IPS-NIHi7 (cell line): ENCODE measurements around the gene RBM33.

ENCODE experiments used
- DNase-seq: peaks from one replicate; pipeline ENCODE4 v3.0.0; 2012; ENCODE audit warnings: mixed read lengths; ENCODE audit errors: extremely low spot score

Gene RBM33

GRCh38 chr7:155770241-155770640 is 125.8 kb downstream of the RBM33 start:
- no peak for DNase-seq

DNA sequence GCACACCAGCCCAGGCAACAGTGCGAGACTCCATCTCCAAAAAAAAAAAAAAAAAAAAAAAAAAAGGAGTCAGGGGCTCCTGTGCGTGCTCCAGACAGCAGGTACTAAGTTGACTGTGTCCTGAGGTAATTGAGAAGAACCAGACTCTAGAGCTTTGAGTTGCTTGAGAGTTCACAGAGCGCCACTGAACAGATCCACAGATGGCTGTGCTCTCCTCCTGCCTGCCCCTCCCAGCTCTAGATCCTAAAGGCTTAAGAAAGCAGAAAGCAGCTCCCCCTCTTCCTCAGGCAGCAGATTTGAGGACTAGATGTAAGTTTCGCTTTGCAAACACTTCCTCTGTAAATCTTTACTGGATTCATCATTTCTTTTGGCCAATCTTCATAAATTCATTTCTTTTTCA is 129.1 kb downstream of the RBM33 start:
- DNase-seq = no peak

DNA sequence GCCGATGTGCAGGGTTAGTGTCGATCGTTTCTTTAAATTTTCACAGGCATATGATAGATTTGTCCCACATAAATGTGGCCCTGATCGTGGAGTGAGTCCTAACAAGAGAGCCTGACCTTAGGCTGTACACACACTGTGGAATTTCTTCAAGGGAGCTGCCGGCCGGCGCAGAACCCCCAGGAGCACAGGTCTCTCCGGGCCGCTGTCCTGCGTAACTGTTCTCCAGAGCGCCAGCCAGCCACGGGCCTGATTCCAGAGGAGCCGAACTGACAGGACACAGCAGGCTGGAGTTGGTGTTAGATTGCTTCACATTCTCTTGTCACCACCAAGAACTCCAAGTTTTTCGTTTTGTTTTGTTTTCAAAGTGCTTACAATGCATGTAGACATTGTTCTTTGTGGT is 130.5 kb downstream of the RBM33 start:
- DNase-seq = no peak

DNA sequence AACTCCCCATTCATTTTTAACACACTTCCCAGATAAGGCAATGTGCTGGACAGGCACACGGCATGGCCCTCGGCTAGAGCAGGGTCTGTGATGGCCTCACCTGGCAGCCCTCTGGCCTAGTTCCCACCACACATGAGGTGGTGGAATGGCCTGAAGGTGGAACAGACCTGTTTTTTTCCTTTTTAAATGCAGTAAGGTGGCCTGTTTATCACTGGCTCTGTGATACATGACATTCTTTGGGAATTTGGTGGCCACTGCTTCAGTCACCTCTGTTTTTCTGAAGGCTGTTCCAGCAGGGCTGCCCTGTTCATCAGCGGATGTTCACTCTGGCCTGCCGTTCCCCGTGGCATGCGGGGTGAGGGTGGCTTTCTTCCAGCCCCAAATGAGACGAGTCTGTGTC is 131.2 kb downstream of the RBM33 start:
- DNase-seq = no peak

DNA sequence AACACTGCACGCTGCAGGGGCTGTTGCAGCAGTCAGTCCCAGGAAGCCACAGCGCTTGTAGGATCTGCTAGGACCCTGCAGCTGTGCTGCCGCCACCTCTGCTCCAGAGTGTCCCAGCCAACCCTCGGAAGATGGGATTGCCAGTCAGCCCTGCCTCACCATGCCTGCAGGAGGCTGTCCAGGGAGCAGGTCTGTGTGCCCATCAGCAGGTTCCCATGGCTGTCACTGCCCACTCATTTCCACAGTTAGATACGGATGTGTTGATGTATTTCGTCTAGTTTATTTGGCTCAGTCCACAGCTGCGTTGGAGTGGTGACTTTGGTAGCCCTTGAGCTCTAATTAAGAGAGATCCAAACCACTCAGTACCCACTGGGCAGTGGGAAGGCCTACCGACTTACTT is 132.1 kb downstream of the RBM33 start:
- no peak for DNase-seq

DNA sequence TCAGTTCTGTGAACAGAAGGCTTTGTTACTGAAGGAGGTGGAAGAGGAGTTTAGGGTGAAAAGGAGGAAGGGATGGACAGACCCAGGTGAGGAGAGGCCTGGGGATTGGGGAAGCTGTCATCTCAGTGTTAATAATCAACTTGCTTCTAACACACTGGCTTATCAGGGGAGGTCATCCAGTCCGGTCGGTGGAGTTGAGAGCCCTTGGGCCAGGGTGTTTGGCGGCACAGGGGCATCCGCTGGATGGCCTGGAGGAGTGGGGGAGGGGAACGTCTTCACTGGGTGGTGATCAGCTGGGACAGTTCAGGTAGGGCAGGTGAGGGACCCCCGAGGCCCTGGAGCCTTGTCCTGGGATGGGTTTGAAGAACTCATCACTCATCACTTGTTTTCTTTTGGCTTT is 133.9 kb downstream of the RBM33 start:
- no peak for DNase-seq

- DNase-seq = no peak
Observed at GRCh38 chr7:155780884-155781283, 136.4 kb downstream of the RBM33 start.

GRCh38 chr7:155781433-155781832 is 137.0 kb downstream of the RBM33 start:
- no peak for DNase-seq

- DNase-seq = no peak
Observed at GRCh38 chr7:155782466-155782865, 138.0 kb downstream of the RBM33 start.

GRCh38 chr7:155785536-155785935 is 141.1 kb downstream of the RBM33 start:
- no peak for DNase-seq

- no peak for DNase-seq
Observed at GRCh38 chr7:155786491-155786890, 142.0 kb downstream of the RBM33 start.

- DNase-seq = peak; percentile 53
Observed at GRCh38 chr7:155787171-155787851, 142.8 kb downstream of the RBM33 start.

DNA sequence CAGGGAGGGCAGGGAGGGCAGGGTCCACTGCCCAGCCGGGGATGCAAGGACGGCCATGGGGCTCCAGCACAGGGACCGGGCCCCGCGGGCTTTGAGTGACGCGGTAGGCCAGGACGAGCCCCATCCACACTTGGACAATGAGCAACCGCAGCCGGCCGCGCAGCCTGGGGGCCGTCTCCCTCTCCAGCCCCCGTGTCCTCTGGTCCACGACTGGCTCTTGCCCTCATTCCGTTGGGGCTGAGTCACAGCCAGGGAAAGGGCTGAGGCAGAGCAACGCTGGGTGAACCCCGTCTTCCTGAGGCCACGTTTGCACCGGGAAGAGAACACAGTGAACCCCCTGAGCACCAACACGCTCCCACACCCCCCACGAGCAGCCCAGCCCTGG is 144.1 kb downstream of the RBM33 start:
- no peak for DNase-seq

DNA sequence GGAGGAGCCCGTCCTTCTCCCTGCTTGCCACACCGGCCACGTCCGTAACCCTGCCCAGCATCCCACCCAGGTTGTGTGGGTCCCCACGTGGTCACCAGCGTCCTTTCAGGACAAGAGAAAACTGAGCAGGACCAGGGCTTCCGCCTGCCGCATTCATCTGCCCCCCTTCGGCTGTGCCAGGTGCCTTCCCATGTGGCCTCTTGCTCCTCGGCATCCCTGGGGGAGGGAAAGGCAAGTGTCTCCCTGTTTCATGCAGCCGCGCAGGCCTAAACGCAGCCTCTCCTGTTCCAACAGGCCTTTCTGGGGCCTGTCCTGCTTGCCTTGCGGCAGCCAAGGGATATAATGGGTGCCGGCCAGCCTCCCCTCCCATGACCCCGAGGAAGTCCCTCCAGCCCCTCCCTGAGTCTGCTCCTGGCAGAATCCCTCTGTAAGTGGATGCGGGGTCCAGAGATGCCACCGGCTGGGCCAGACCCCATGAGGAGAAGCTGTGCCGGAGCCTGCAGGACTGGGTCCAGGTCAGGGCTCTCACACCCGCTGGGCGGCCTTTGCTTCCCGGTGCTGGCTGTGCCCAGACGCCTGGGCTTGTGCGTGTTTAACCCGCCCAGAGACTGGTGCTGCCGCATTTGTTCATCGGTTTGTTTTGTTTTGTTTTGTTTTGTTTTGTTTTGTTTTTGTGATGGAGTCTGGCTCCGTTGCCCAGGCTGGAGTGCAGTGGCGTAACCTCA is 144.7 kb downstream of the RBM33 start:
- no peak for DNase-seq

- DNase-seq = no peak
Observed at GRCh38 chr7:155790666-155791065, 146.2 kb downstream of the RBM33 start.

- no peak for DNase-seq
Observed at GRCh38 chr7:155791214-155791737, 146.8 kb downstream of the RBM33 start.

GRCh38 chr7:155791836-155792235 is 147.4 kb downstream of the RBM33 start:
- no peak for DNase-seq

GRCh38 chr7:155792315-155792960 is 148.0 kb downstream of the RBM33 start:
- DNase-seq = no peak

GRCh38 chr7:155792999-155793560 is 148.6 kb downstream of the RBM33 start:
- no peak for DNase-seq

DNA sequence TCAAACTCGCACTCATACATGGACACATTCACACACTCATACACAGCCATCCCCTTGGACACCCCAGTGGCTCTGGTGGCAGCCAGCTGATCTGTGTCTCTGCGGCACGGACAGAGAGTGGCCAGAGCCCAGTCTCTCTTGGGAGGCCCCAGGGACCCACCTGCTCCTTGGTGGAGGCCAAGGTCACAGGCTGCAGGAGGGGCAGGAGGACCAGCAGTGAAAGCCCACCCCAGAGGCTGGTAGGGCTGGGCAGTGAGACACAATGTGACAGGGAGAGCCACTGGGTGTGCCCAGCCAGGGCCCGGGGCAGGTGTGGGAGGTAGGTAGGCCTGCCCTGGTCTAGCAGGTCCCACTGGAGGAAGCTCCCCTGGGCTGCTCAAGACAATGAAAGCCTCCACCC is 149.3 kb downstream of the RBM33 start:
- no peak for DNase-seq

DNA sequence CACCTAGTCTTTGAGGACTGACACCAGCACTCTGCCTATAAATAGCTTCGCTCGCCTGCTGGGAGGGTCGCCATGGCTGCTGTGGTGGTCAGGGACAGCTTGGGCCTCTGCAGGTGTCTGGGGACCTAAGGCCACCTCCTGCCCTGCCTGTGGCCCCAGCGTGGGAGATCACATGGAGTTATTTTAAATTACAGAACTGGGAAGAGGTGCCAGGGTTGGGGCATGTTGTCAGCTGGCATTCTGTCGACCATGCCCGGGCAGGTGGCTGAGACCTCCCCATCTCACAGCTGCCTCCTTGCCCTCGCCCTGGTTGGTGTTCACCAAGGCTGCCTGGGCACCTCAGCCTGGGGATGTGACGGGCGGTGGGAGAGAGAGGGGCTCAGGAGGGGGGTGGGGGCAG is 149.7 kb downstream of the RBM33 start:
- DNase-seq = no peak

DNA sequence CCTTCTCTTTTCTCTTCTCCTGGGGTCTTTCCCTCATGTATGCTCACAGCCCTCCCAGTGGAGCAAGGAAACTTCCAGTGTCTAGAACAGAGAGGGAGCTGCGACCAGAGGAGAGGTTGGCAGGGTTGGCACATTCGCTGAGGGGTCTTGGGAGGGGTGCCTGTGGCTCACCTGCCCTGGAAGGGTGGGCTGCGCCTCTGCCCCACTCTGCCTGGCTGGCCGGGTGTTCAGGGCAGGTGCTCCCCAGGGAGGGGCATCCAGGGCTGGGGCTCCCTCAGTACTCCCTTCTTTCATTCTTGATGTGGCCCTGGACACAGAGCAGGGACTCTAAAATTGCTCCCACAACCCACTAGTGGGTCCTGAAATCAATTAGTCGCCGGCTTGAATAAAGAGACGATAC is 150.9 kb downstream of the RBM33 start:
- DNase-seq = no peak

GRCh38 chr7:155795951-155796350 is 151.5 kb downstream of the RBM33 start:
- DNase-seq = no peak
